GM23338 (cell line): ENCODE results near the gene GUCA1A. TPM values are rescaled to one million over a fixed set of nuclear protein-coding genes. Genes with fewer than 3 reads are reported as not detected.
A peak's percentile ranks its signal among the peaks of the same experiment; 100 is the strongest.

Source experiments
- ATAC-seq: fragments of 200-7000 bp; cut with Tn5 transposase; 3 replicates; pipeline ENCODE4 v1.9.1; 2020
- DNase-seq: peaks from one replicate; pipeline ENCODE4 v3.0.0-alpha.2; 2015; ENCODE audit warnings: low spot score
- H2AFZ ChIP-seq: fragments of 200-600 bp; sonication (generic); 2 replicates; pipeline ENCODE4 v1.8.0; 2016; ENCODE audit warnings: antibody characterized with exemption, mild to moderate bottlenecking, moderate library complexity
- H3F3A ChIP-seq: fragments of 200-600 bp; sonication (generic); replicated peaks from 2 replicates; pipeline ENCODE4 v1.8.0; 2017; ENCODE audit warnings: antibody characterized with exemption, mixed run types, low read depth
- H3K27ac ChIP-seq: fragments of 200-600 bp; sonication (generic); 2 replicates; pipeline ENCODE4 v1.6.1; 2016; ENCODE audit warnings: low read depth
- H3K27me3 ChIP-seq: fragments of 200-600 bp; sonication (generic); 2 replicates; pipeline ENCODE4 v1.8.0; 2016; ENCODE audit warnings: mild to moderate bottlenecking, mixed run types, moderate library complexity; ENCODE audit not compliant: insufficient read depth
- H3K36me3 ChIP-seq: fragments of 200-600 bp; sonication (generic); 2 replicates; pipeline ENCODE4 v1.8.0; 2016; ENCODE audit warnings: mild to moderate bottlenecking; ENCODE audit not compliant: insufficient read depth
- H3K4me1 ChIP-seq: fragments of 200-600 bp; sonication (generic); 2 replicates; pipeline ENCODE4 v1.8.0; 2016; ENCODE audit warnings: mild to moderate bottlenecking, moderate library complexity; ENCODE audit not compliant: insufficient read depth
- H3K4me2 ChIP-seq: fragments of 200-600 bp; sonication (generic); 2 replicates; pipeline ENCODE4 v1.7.1; 2017; ENCODE audit warnings: mixed run types
- H3K4me3 ChIP-seq: fragments of 200-600 bp; sonication (generic); 2 replicates; pipeline ENCODE4 v1.6.1; 2016; ENCODE audit warnings: mixed run types
- H3K79me2 ChIP-seq: fragments of 200-600 bp; sonication (generic); replicated peaks from 2 replicates; pipeline ENCODE4 v1.8.0; 2017; ENCODE audit warnings: mild to moderate bottlenecking; ENCODE audit not compliant: insufficient read depth
- H3K9me2 ChIP-seq: fragments of 200-600 bp; sonication (generic); 2 replicates; pipeline ENCODE4 v1.8.0; 2017; ENCODE audit not compliant: insufficient read depth
- H4K20me1 ChIP-seq: fragments of 200-600 bp; sonication (generic); replicated peaks from 2 replicates; pipeline ENCODE4 v1.8.0; 2017; ENCODE audit warnings: mild to moderate bottlenecking; ENCODE audit not compliant: insufficient read depth
- H3K27ac Mint-ChIP-seq: 2 replicates; pipeline ENCODE4 v1.8.0; 2020; ENCODE audit warnings: inconsistent platforms, mild to moderate bottlenecking, moderate library complexity, mixed read lengths
- H3K27me3 Mint-ChIP-seq: 3 replicates; pipeline ENCODE4 v1.8.0; 2022; ENCODE audit warnings: low read depth, mild to moderate bottlenecking, moderate library complexity, mixed read lengths, inconsistent platforms; ENCODE audit not compliant: insufficient read depth, poor library complexity
- H3K36me3 Mint-ChIP-seq: 3 replicates; pipeline ENCODE4 v1.8.0; 2021; ENCODE audit warnings: low read depth, mild to moderate bottlenecking, inconsistent platforms, moderate library complexity, mixed read lengths
- H3K4me1 Mint-ChIP-seq: 3 replicates; pipeline ENCODE4 v1.8.0; 2020; ENCODE audit warnings: mild to moderate bottlenecking, inconsistent platforms, mixed read lengths
- H3K4me3 Mint-ChIP-seq: 3 replicates; pipeline ENCODE4 v1.8.0; 2021; ENCODE audit warnings: moderate library complexity, mild to moderate bottlenecking, inconsistent platforms, mixed read lengths
- H3K9me3 Mint-ChIP-seq: 3 replicates; pipeline ENCODE4 v1.8.0; 2020; ENCODE audit warnings: moderate library complexity, mild to moderate bottlenecking, inconsistent platforms, mixed read lengths
- CREB1 ChIP-seq: fragments of 250-450 bp; sonication (Bioruptor Pico); IDR thresholded peaks from 2 replicates; pipeline ENCODE4 v1.5.0; 2020; ENCODE audit warnings: low read depth, mild to moderate bottlenecking, moderate library complexity
- CTCF ChIP-seq, 2 experiments: fragments of 200-600 bp in 1 of 2; sonication (generic) in 1 of 2; conservative IDR thresholded peaks; 2 replicates each; pipeline versions ENCODE4 v1.5.1 to v1.6.1; 2016 to 2017; ENCODE audit warnings: antibody characterized with exemption in 2 of 2, low read depth in 2 of 2, mild to moderate bottlenecking in 2 of 2, moderate library complexity in 1 of 2
- ETS1 ChIP-seq: IDR thresholded peaks from 2 replicates; pipeline ENCODE4 v1.6.1; 2016; ENCODE audit warnings: antibody characterized with exemption
- EZH2 ChIP-seq: fragments of 200-600 bp; sonication (generic); IDR thresholded peaks from one replicate; pipeline ENCODE4 v1.8.0; 2017; ENCODE audit warnings: antibody characterized with exemption, mild to moderate bottlenecking, low read depth; ENCODE audit not compliant: unreplicated experiment
- POLR2AphosphoS5 ChIP-seq: IDR thresholded peaks from 2 replicates; pipeline ENCODE4 v1.6.1; 2016; ENCODE audit warnings: antibody characterized with exemption, low read depth
- REST ChIP-seq: IDR thresholded peaks from one replicate; pipeline ENCODE4 v1.6.1; 2018; ENCODE audit warnings: antibody characterized with exemption; ENCODE audit not compliant: unreplicated experiment
- ZNF114 ChIP-seq: fragments of 250-450 bp; sonication (Bioruptor Pico); IDR thresholded peaks from 2 replicates; pipeline ENCODE4 v1.5.0; 2020; ENCODE audit warnings: mild to moderate bottlenecking, moderate library complexity
- ZNF331 ChIP-seq: fragments of 250-450 bp; sonication (Bioruptor Pico); IDR thresholded peaks from 2 replicates; pipeline ENCODE4 v1.5.0; 2020; ENCODE audit warnings: low read depth, mild to moderate bottlenecking, moderate library complexity
- ZNF462 ChIP-seq: fragments of 250-450 bp; sonication (Bioruptor Pico); IDR thresholded peaks from 2 replicates; pipeline ENCODE4 v1.5.0; 2020; ENCODE audit warnings: mild to moderate bottlenecking, moderate library complexity
- polyA plus RNA-seq: library from polyadenylated mRNA; unstranded; fragments of >200 nt; fragmentation: Nextera tagmentation; extraction: Ambion mirVana; gene quantifications from 2 replicates; pipeline ENCODE4 v1.2.1, GENCODE V29; 2016
- total RNA-seq: library from RNA; depleted of rRNA; stranded (reverse); fragments of >200 nt; shearing (Covaris generic); gene quantifications from 2 replicates; pipeline ENCODE4 v1.2.3, GENCODE V29; 2014

Gene GUCA1A
- total and polyA plus RNA-seq, 2 experiments from 2014 or later, result 5.2 to 10.6 TPM

- TF ChIP-seq ETS1, result peak; percentile 92
Observed at GRCh38 chr6:42217519-42218367, 44.6 kb downstream of the GUCA1A start, which contains the start of gene MRPS10 (continued).

GRCh38 chr6:42220807-42221206 lies 47.6 kb downstream of the GUCA1A start:
- H3K27me3 Mint-ChIP-seq, result peaks cover 6% of the 10 kb centered on the region
- Histone ChIP-seq H3K4me3 (no peak overlapping the region), H3K9me2 (no peaks in the 10 kb centered on the region), H3K27me3 (no peaks in the 10 kb centered on the region), H3F3A (peaks cover 11% of the 10 kb centered on the region; the same call in 1 of the 2 replicates), H3K4me2 (no peak overlapping the region), H3K4me1 (peaks cover 5% of the 10 kb centered on the region; the same call in 1 of the 2 replicates), H2AFZ (no peak overlapping the region), H3K36me3 (no peaks in the 10 kb centered on the region), H3K27ac (no peak overlapping the region), H4K20me1 (no peaks in the 10 kb centered on the region), H3K79me2 (peaks cover 10% of the 10 kb centered on the region)
- peaks cover 13% of the 10 kb centered on the region for H3K4me1 Mint-ChIP-seq
- no peaks in the 10 kb centered on the region for H3K9me3 Mint-ChIP-seq
- ATAC-seq (no peak), DNase-seq (no peak)
- no peaks in the 10 kb centered on the region; the same call in 2 of the 3 replicates for H3K36me3 Mint-ChIP-seq
- H3K27ac Mint-ChIP-seq, result no peak overlapping the region
- H3K4me3 Mint-ChIP-seq, result no peak overlapping the region
- no peak for TF ChIP-seq POLR2AphosphoS5
- no peak for TF ChIP-seq ZNF331 (CRISPR knock-in tag)
- TF ChIP-seq CREB1 (CRISPR knock-in tag), result no peak
- TF ChIP-seq EZH2, result no peak
- TF ChIP-seq ZNF462 (CRISPR knock-in tag), result no peak
- no peak for TF ChIP-seq ZNF114 (CRISPR knock-in tag)
- no peak for TF ChIP-seq ETS1
- TF ChIP-seq CTCF (conservative IDR thresholded peaks at IDR 0.05; ENCODE audit: low read depth in 2 of 2), result no peak
- no peak for TF ChIP-seq REST
